ENCODE data around the gene BAMBI.

Gene BAMBI

GRCh38 chr10:28681928-28682750 lies 4.8 kb downstream of the BAMBI start:
- no peak for TF ChIP-seq ZNF8 (CRISPR knock-in tag; IDR thresholded peaks at IDR 0.05)
- no peak for TF ChIP-seq POU6F1 (CRISPR knock-in tag; IDR thresholded peaks at IDR 0.05; ENCODE audit: borderline replicate concordance, low read depth)
- TF ChIP-seq ZNF565 (CRISPR knock-in tag; conservative IDR thresholded peaks at IDR 0.05; ENCODE audit: low read depth): no peak
- no peak for TF ChIP-seq ISL1 (CRISPR knock-in tag; IDR thresholded peaks at IDR 0.05)
- TF ChIP-seq ARNTL (CRISPR knock-in tag; IDR thresholded peaks at IDR 0.05; ENCODE audit: borderline replicate concordance, low read depth): no peak
- TF ChIP-seq OSR1 (CRISPR knock-in tag; IDR thresholded peaks at IDR 0.05): no peak
- no peak for TF ChIP-seq SNAI2 (CRISPR knock-in tag; IDR thresholded peaks at IDR 0.05)
- no peak for TF ChIP-seq ESRRG (CRISPR knock-in tag; IDR thresholded peaks at IDR 0.05)
- TF ChIP-seq PPARA (CRISPR knock-in tag; IDR thresholded peaks at IDR 0.05; ENCODE audit: borderline replicate concordance): no peak
- TF ChIP-seq BACH2 (CRISPR knock-in tag; IDR thresholded peaks at IDR 0.05; ENCODE audit: borderline replicate concordance): no peak
- no peak for TF ChIP-seq ZNF70 (CRISPR knock-in tag; IDR thresholded peaks at IDR 0.05)
- TF ChIP-seq ZC3H10 (CRISPR knock-in tag; IDR thresholded peaks at IDR 0.05): no peak
- no peak for TF ChIP-seq PATZ1 (CRISPR knock-in tag; IDR thresholded peaks at IDR 0.05; ENCODE audit: borderline replicate concordance)

GRCh38 chr10:28684157-28684985 lies 7.0 kb downstream of the BAMBI start:
- no peak for TF ChIP-seq SNAI2 (CRISPR knock-in tag; IDR thresholded peaks at IDR 0.05)
- no peak for TF ChIP-seq BACH2 (CRISPR knock-in tag; IDR thresholded peaks at IDR 0.05; ENCODE audit: borderline replicate concordance)
- TF ChIP-seq ZFP3 (CRISPR knock-in tag; IDR thresholded peaks at IDR 0.05): no peak
- no peak for TF ChIP-seq TOX (CRISPR knock-in tag; IDR thresholded peaks at IDR 0.05; ENCODE audit: borderline replicate concordance)
- TF ChIP-seq CSDC2 (CRISPR knock-in tag; IDR thresholded peaks at IDR 0.05): no peak
- TF ChIP-seq TSHZ2 (CRISPR knock-in tag; IDR thresholded peaks at IDR 0.05): no peak
- TF ChIP-seq ZFP30 (CRISPR knock-in tag; IDR thresholded peaks at IDR 0.05): no peak
- no peak for TF ChIP-seq ZC3H10 (CRISPR knock-in tag; IDR thresholded peaks at IDR 0.05)
- TF ChIP-seq ARNTL (CRISPR knock-in tag; IDR thresholded peaks at IDR 0.05; ENCODE audit: borderline replicate concordance, low read depth): no peak
- TF ChIP-seq RARB (CRISPR knock-in tag; IDR thresholded peaks at IDR 0.05): no peak
- TF ChIP-seq GLIS3 (CRISPR knock-in tag; IDR thresholded peaks at IDR 0.05): no peak
- TF ChIP-seq ESRRG (CRISPR knock-in tag; IDR thresholded peaks at IDR 0.05): no peak
- no peak for TF ChIP-seq OSR1 (CRISPR knock-in tag; IDR thresholded peaks at IDR 0.05)
- TF ChIP-seq CREB5 (CRISPR knock-in tag; IDR thresholded peaks at IDR 0.05; ENCODE audit: low read depth): no peak
- TF ChIP-seq ZNF70 (CRISPR knock-in tag; IDR thresholded peaks at IDR 0.05): no peak
- no peak for ATAC-seq

More at GRCh38 chr10:28681928-28682750, 4.8 kb downstream of the BAMBI start:
- no peak for ATAC-seq
